ENCODE data around the gene ATRNL1. TPM values are rescaled to one million over a fixed set of nuclear protein-coding genes. Genes with fewer than 3 reads are reported as not detected.

ATRNL1 gene
- total and polyA plus RNA-seq, 2 of the 8 experiments (the other 6 are each of a cell fraction or from before 2014, with no cell fraction given), result 5.1 to 17.6 TPM

DNA sequence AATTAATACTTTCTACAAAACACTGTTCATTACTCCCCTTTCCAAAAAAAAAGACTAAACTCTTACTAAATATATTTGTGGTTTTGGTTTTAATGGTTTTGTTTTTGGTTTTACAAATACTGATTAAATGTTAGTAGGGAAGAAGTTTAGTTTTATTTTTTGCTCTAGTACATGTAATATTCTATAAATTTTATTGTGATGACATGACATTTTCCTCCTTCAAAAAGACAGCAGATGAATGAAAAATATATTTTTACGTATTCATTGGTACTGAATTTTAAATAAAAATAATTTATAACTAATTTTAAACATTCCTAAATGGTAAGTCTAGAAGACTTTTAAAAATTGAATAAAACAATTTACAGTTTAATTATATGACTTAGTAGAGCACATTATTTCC, 667.0 kb downstream of the ATRNL1 start:
- no peak overlapping the region for H2BK20ac ChIP-seq (ENCODE audit: low read length)
- H3K79me1 ChIP-seq (ENCODE audit: low read depth, low read length), result no peaks in the 10 kb centered on the region
- no peak overlapping the region for H2BK12ac ChIP-seq (ENCODE audit: low read depth, low read length)
- ChIA-PET CTCF (ENCODE audit: partially characterized antibody) (interaction anchor here (1.2 kb wide), 1 partner anchor 18 kb away, joined by 3 read pairs; no protein-coding TSS in a partner anchor), POLR2A (ENCODE audit: partially characterized antibody) (no interaction called here)
- WGBS, 2 experiments (ENCODE audit: extremely low coverage in 1 of 2, insufficient coverage in 1 of 2, insufficient read length in 1 of 2, insufficient replicate concordance in 2 of 2, low coverage in 1 of 2, low lambda C conversion rate in 2 of 2, missing lambda C conversion rate in 1 of 2), result 96% methylated on average over 1 of the region's 1 CpG; no CpG with 5 or more reads in 1 of the 2 experiments
- H3K14ac ChIP-seq (ENCODE audit: insufficient read length), result no peak overlapping the region
- no peak overlapping the region for H2BK15ac ChIP-seq (ENCODE audit: low read length)
- H3K27ac ChIP-seq (ENCODE audit: low read depth, low read length), result no peak overlapping the region
- H4K5ac ChIP-seq (ENCODE audit: insufficient read length, low read depth, low read length), result no peak overlapping the region
- TF ChIP-seq ZNF274 (IDR thresholded peaks at IDR 0.05; ENCODE audit: borderline replicate concordance, extremely low read depth, low read length) (no peak), SIRT6 (IDR thresholded peaks at IDR 0.05; ENCODE audit: low read length) (no peak)
- no peak overlapping the region for H2BK5ac ChIP-seq (ENCODE audit: low read depth, low read length)
- H3K4me3 ChIP-seq (ENCODE audit: extremely low read depth in 1 of 4, insufficient read depth in 2 of 4, low read depth in 3 of 4, low read length in 4 of 4), result no peak overlapping the region
- no peak overlapping the region for H4K91ac ChIP-seq (replicated peaks; ENCODE audit: insufficient read length, low read length)
- H3K4ac ChIP-seq (replicated peaks; ENCODE audit: insufficient read length, low read depth, low read length), result no peak overlapping the region
- H3K4me1 ChIP-seq (replicated peaks in 1 of 4; ENCODE audit: control insufficient read depth in 3 of 4, insufficient read depth in 4 of 4, low read length in 3 of 4), result peaks cover 0 to 2% (median 0%) of the 10 kb centered on the region in 4 experiments; a peak in 2 of 7 replicates
- no peaks in the 10 kb centered on the region for H3K23me2 ChIP-seq (ENCODE audit: low read depth, low read length)
- H3K36me3 ChIP-seq (ENCODE audit: control insufficient read depth in 2 of 4, insufficient read depth in 4 of 4, low read length in 3 of 4), result no peaks in the 10 kb centered on the region
- H4K8ac ChIP-seq (ENCODE audit: extremely low read depth, insufficient read depth, low read length), result no peak overlapping the region
- H2AFZ ChIP-seq (ENCODE audit: low read length), result no peak overlapping the region
- H3K9ac ChIP-seq (replicated peaks in 1 of 4; ENCODE audit: extremely low read depth in 1 of 4, low read depth in 3 of 4, low read length in 3 of 4), result no peak overlapping the region
- H2BK120ac ChIP-seq (replicated peaks; ENCODE audit: low read depth, low read length), result no peak overlapping the region
- H3K23ac ChIP-seq (ENCODE audit: insufficient read length), result no peak overlapping the region
- no peaks in the 10 kb centered on the region for H3K9me3 ChIP-seq (ENCODE audit: insufficient read depth in 2 of 2, low read depth in 1 of 2, low read length in 1 of 2)
- no peaks in the 10 kb centered on the region for H4K20me1 ChIP-seq (replicated peaks in 1 of 2; ENCODE audit: control insufficient read depth in 1 of 2, insufficient read depth in 2 of 2, low read length in 2 of 2)
- H3K4me2 ChIP-seq (ENCODE audit: insufficient read depth in 1 of 2, low read depth in 2 of 2, low read length in 2 of 2), result no peak overlapping the region
- no peak overlapping the region for H2AK5ac ChIP-seq (ENCODE audit: low read depth, low read length)
- no peak for FAIRE-seq
- DNase-seq (ENCODE audit: low read depth in 1 of 2, low spot score in 2 of 2), result no peak
- no peaks in the 10 kb centered on the region for H3K79me2 ChIP-seq (ENCODE audit: control insufficient read depth in 1 of 2, insufficient read depth in 2 of 2, low read length in 2 of 2)
- H3K56ac ChIP-seq (replicated peaks; ENCODE audit: insufficient read length, low read depth, low read length), result no peak overlapping the region
- H3K18ac ChIP-seq (ENCODE audit: extremely low read depth, low read length), result no peak overlapping the region
- H3K27me3 ChIP-seq (replicated peaks in 1 of 4; ENCODE audit: control insufficient read depth in 3 of 4, extremely low read depth in 1 of 4, insufficient read depth in 3 of 4, low read length in 3 of 4), result no peaks in the 10 kb centered on the region

Data from H1 (cell line).